ENCODE results near the gene PIK3R1.

Gene PIK3R1

GRCh38 chr5:68274847-68275651 is 59.5 kb downstream of the PIK3R1 start:
- TF ChIP-seq CTCF (conservative IDR thresholded peaks at IDR 0.05; ENCODE audit: low read depth, low read length) = no peak
- no peak overlapping the region for H3K4me3 ChIP-seq (ENCODE audit: low read length)
- no peak for DNase-seq (ENCODE audit: low read depth)

DNA sequence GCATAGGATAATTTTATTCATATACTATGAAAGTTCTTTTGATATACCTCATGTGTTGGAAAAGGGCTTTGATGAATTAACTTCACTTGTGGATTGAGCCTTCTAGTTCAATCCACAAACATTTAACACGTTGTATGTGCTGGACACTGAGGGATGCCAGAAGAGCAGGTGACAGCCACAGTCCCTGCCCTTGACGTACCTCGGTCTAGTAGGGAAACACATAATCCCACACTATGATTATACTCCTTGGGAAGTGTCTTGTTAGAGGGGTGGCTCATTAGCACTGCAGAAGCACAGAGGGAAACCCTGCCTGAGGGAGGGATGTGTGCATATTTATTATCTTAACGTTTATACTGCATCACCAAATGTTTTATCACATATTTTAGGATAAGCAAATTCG is 61.2 kb downstream of the PIK3R1 start:
- no peak overlapping the region for H3K4me3 ChIP-seq (ENCODE audit: low read length)
- DNase-seq (ENCODE audit: low read depth) = no peak
- no peak for TF ChIP-seq CTCF (conservative IDR thresholded peaks at IDR 0.05; ENCODE audit: low read depth, low read length)

GRCh38 chr5:68277431-68277830 is 61.9 kb downstream of the PIK3R1 start:
- H3K4me3 ChIP-seq (ENCODE audit: low read length) = no peak overlapping the region
- no peak for TF ChIP-seq CTCF (conservative IDR thresholded peaks at IDR 0.05; ENCODE audit: low read depth, low read length)
- no peak for DNase-seq (ENCODE audit: low read depth)

- no peak for TF ChIP-seq CTCF (conservative IDR thresholded peaks at IDR 0.05; ENCODE audit: low read depth, low read length)
- DNase-seq (ENCODE audit: low read depth) = no peak
- no peak overlapping the region for H3K4me3 ChIP-seq (ENCODE audit: low read length)
Measured at GRCh38 chr5:68279984-68280383, 64.4 kb downstream of the PIK3R1 start.

DNA sequence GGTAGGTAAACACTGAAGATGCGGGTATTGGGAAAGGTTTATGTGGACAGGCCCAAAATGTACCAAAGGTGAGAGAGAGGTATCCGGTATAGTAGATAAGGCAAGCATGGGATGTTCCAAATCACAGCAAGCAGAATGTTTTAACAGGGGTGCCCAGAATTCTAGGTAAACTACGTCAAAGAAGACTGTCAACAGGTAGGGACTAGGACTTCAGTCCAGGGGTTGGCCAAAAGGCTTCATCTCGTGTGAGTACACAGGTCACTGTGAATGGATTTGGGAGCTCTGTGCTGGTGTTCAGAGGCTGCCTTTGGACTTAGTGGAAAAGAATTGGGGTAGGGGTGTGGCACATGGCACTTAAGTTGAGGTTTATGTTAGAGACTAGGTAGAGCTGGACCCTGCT is 66.4 kb downstream of the PIK3R1 start:
- no peak for DNase-seq (ENCODE audit: low read depth)
- H3K4me3 ChIP-seq (ENCODE audit: low read length) = no peak overlapping the region
- no peak for TF ChIP-seq CTCF (conservative IDR thresholded peaks at IDR 0.05; ENCODE audit: low read depth, low read length)

- TF ChIP-seq CTCF (conservative IDR thresholded peaks at IDR 0.05; ENCODE audit: low read depth, low read length) = no peak
- H3K4me3 ChIP-seq (ENCODE audit: low read length) = no peak overlapping the region
- no peak for DNase-seq (ENCODE audit: low read depth)
Measured at GRCh38 chr5:68283766-68284165, 68.2 kb downstream of the PIK3R1 start.
